ENCODE data around the gene WRAP73. TPM values are rescaled to one million over a fixed set of nuclear protein-coding genes. Genes with fewer than 3 reads are reported as not detected.

Gene WRAP73
- total RNA-seq, 4 donors from 2014 or later: 16.4 to 33.7 (median 19.6) TPM

DNA sequence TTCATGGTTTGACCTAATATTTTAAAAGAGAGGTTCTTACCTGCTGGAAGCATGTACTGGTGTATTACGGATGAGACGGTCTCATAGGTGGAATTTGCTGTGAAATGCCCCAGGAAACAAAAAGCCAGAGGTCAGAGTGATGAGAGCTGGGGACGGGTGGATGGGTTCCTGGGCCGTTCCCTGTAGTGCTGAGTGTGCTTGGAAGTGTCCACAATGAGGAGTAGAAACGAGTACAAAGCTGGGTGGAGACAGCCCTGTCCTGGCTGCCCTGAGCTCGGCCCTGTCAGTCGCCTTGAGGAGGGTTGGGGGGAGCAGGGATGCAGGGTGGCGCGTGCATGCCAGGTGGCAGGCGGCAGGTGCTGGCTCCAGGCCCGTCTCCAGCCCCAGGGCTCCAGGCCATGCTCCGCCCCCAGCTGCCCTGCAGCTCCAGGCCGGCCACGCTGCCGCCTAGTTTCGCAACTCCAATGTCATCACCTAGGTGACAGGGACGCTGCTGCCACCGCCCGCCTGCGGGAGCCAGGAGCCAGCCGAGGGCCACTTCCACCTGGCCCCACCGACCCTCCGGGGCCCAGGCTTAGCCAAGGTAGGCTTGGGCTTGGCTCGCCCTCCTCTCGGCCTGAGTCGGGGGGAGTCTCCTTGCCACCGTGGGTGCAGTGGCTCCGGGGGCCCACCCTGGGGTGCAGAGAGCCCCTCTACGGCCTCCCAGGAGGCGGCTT lies 18.8 kb upstream of the WRAP73 start:
- Histone ChIP-seq H3K27me3 (peaks cover 43% of the 10 kb centered on the region), H3K36me3 (no peaks in the 10 kb centered on the region), H3K27ac (no peak overlapping the region), H3K9me3 (no peaks in the 10 kb centered on the region), H3K4me3 (no peak overlapping the region), H3K4me1 (peaks cover 22% of the 10 kb centered on the region)
- WGBS: 9% methylated on average over 17 of the region's 30 CpGs
- DNase-seq (ENCODE audit: low spot score in 2 of 2): peak in 1 of 2 donors; percentile 72
- TF ChIP-seq POLR2A (IDR thresholded peaks at IDR 0.05) (no peak), POLR2AphosphoS5 (IDR thresholded peaks at IDR 0.05) (no peak), EP300 (IDR thresholded peaks at IDR 0.05) (no peak)
- TF ChIP-seq, protein P1, sequence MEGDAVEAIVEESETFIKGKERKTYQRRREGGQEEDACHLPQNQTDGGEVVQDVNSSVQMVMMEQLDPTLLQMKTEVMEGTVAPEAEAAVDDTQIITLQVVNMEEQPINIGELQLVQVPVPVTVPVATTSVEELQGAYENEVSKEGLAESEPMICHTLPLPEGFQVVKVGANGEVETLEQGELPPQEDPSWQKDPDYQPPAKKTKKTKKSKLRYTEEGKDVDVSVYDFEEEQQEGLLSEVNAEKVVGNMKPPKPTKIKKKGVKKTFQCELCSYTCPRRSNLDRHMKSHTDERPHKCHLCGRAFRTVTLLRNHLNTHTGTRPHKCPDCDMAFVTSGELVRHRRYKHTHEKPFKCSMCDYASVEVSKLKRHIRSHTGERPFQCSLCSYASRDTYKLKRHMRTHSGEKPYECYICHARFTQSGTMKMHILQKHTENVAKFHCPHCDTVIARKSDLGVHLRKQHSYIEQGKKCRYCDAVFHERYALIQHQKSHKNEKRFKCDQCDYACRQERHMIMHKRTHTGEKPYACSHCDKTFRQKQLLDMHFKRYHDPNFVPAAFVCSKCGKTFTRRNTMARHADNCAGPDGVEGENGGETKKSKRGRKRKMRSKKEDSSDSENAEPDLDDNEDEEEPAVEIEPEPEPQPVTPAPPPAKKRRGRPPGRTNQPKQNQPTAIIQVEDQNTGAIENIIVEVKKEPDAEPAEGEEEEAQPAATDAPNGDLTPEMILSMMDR (IDR thresholded peaks at IDR 0.05): no peak

DNA sequence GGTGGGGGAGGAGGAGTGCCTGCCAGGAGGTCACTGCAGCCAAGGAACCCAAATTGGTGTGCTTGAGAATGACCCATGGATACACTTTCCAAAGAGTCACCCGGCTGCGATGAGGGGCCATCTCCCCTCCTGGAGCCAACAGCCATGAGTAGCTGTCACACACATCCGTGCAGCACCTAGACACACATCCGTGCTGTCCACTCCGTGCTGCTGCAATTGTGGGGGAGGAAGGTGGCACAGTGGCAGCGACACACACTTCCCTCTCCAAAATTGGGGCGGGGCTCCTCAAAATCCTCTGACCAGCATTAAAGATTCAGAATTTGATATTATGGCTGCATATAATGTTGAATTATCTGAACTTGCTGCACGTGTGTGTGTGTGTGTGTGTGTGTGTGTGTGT lies 18.2 kb upstream of the WRAP73 start:
- Histone ChIP-seq H3K27me3 (peaks cover 39% of the 10 kb centered on the region), H3K4me1 (peaks cover 22% of the 10 kb centered on the region), H3K9me3 (no peaks in the 10 kb centered on the region), H3K36me3 (no peaks in the 10 kb centered on the region), H3K27ac (no peak overlapping the region), H3K4me3 (no peak overlapping the region)
- WGBS: 70% methylated on average over 8 of the region's 8 CpGs
- peak in 1 of 2 donors; percentile 46 for DNase-seq (ENCODE audit: low spot score in 2 of 2)
- no peak for TF ChIP-seq POLR2AphosphoS5 (IDR thresholded peaks at IDR 0.05)
- no peak for TF ChIP-seq EP300 (IDR thresholded peaks at IDR 0.05)
- no peak for TF ChIP-seq POLR2A (IDR thresholded peaks at IDR 0.05)

DNA sequence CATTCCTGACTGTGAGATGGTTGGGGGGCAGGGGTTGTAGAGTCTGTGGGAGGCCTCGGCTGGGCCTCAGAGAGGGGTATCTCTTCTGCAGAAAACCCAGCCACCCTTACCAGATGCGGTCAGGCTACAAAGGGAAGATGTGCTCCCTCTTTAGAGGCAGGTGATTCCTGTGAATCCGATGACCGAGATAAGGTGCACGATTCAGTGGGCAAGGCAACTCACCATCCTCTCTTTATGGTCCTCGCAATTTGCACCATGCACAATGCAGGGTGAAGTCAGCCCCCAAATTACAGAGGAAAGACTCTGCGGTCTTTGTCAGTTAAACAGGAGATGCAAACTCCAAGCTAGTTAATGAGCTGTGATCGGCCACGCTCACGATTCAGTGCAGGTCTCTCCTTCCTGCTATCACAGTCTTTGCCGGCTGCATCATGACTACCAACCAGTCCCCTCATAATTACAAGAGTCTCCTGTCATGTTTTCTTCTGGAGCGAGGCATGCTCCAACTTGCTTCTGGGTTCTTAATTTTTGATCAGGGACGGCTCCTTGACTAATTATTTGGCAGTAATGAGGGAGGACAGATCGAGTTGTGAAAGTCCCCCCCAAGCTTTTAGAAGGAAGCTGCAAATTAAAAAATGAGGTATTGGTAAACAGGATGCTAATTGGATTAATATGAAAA lies 14.9 kb upstream of the WRAP73 start:
- Histone ChIP-seq H3K36me3 (no peaks in the 10 kb centered on the region), H3K9me3 (no peaks in the 10 kb centered on the region), H3K27me3 (peaks cover 16% of the 10 kb centered on the region), H3K4me1 (peaks cover 17% of the 10 kb centered on the region), H3K4me3 (no peak overlapping the region), H3K27ac (no peak overlapping the region)
- DNase-seq (ENCODE audit: low spot score in 2 of 2): peak in 1 of 2 donors; percentile 37
- TF ChIP-seq POLR2AphosphoS5 (IDR thresholded peaks at IDR 0.05): no peak
- TF ChIP-seq, protein P1 (IDR thresholded peaks at IDR 0.05): no peak
- TF ChIP-seq POLR2A (IDR thresholded peaks at IDR 0.05): no peak
- TF ChIP-seq EP300 (IDR thresholded peaks at IDR 0.05): no peak
- WGBS: 70% methylated on average over 13 of the region's 14 CpGs

- no peaks in the 10 kb centered on the region for H3K36me3 ChIP-seq
- peaks cover 13% of the 10 kb centered on the region for H3K4me1 ChIP-seq
- H3K27me3 ChIP-seq: peaks cover 11% of the 10 kb centered on the region
- 66% methylated on average over 9 of the region's 14 CpGs for WGBS
- DNase-seq (ENCODE audit: low spot score in 2 of 2): peak in 1 of 2 donors; percentile 56
- H3K27ac ChIP-seq: no peak overlapping the region
- TF ChIP-seq EP300 (IDR thresholded peaks at IDR 0.05) (no peak), POLR2AphosphoS5 (IDR thresholded peaks at IDR 0.05) (no peak), POLR2A (IDR thresholded peaks at IDR 0.05) (no peak)
- TF ChIP-seq, protein P1 (IDR thresholded peaks at IDR 0.05): no peak
- no peak overlapping the region for H3K4me3 ChIP-seq
- no peaks in the 10 kb centered on the region for H3K9me3 ChIP-seq
Observed at GRCh38 chr1:3663999-3664699, 14.2 kb upstream of the WRAP73 start.

DNA sequence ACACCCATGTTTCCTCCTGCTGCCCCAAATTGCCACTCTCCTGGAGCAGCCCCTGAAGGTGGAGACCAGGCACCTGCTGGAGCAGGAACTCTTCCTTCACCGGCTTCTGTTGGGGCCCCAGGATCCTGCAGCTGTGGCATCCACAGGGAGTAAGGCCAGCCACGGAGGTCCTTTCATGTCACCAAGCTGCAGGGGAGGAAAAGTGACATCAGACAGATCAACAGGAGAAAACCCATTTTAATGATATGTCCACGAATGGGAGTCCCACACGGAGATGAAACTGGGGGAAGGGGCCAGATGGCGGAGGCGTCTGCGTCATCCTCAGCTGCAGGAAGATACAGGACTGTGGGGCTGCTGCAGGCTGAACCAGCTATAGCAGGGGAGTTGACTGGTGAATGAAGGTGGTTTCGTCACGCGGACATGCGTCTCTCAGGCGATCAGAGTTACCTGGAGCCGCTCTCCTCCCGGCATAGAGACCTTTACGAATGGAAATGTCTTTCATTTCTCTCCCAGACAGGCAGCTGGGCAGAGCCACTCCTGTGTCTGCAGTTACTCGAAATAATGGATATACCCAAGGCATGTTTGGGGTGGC lies 12.3 kb upstream of the WRAP73 start:
- Histone ChIP-seq H3K27ac (no peak overlapping the region), H3K4me1 (peaks cover 7% of the 10 kb centered on the region), H3K4me3 (no peak overlapping the region), H3K9me3 (no peaks in the 10 kb centered on the region), H3K27me3 (peaks cover 24% of the 10 kb centered on the region), H3K36me3 (no peaks in the 10 kb centered on the region)
- TF ChIP-seq POLR2AphosphoS5 (IDR thresholded peaks at IDR 0.05): no peak
- TF ChIP-seq, protein P1 (IDR thresholded peaks at IDR 0.05): no peak
- peak in 1 of 2 donors; percentile 48 for DNase-seq (ENCODE audit: low spot score in 2 of 2)
- 80% methylated on average over 15 of the region's 16 CpGs for WGBS
